Right cardiac atrium (tissue), 5 donors: Measurements from ENCODE around the gene INPP4B. TPM values are rescaled to one million over a fixed set of nuclear protein-coding genes. Genes with fewer than 3 reads are reported as not detected.

ENCODE experiments used
- ATAC-seq, 2 donors: fragments of 200-7000 bp; cut with Tn5 transposase; one replicate each; pipeline versions ENCODE4 v1.8.0 to v1.9.1; 2020; ENCODE audit warnings: moderate library complexity in 2 of 2, mild to moderate bottlenecking in 1 of 2
- DNase-seq, 3 donors: peaks; one replicate each; pipeline ENCODE4 v3.0.0-alpha.2; 2020
- H3K27ac ChIP-seq: one replicate; pipeline ENCODE4 v1.5.1; 2013; ENCODE audit warnings: mild to moderate bottlenecking, low read length, control low read depth, moderate library complexity
- H3K27me3 ChIP-seq: one replicate; pipeline ENCODE4 v1.6.1; 2013; ENCODE audit not compliant: control insufficient read depth, insufficient read depth
- H3K4me1 ChIP-seq: one replicate; pipeline ENCODE4 v1.6.1; 2013; ENCODE audit warnings: low read length; ENCODE audit not compliant: control insufficient read depth, insufficient read depth
- H3K4me3 ChIP-seq: one replicate; pipeline ENCODE4 v1.5.1; 2013; ENCODE audit warnings: low read length, control low read depth
- H3K9me3 ChIP-seq: one replicate; pipeline ENCODE4 v1.6.1; 2013; ENCODE audit warnings: low read length; ENCODE audit not compliant: control insufficient read depth
- WGBS: extraction: QIAGEN DNeasy Blood & Tissue Kit; methylation state at CpG from one replicate; pipeline ENCODE4 v1.1.7; 2013; 5-methylcytosine and 5-hydroxymethylcytosine counted together
- intact Hi-C, 4 donors: fragments of 100-400 bp; cut with DNase I; formaldehyde crosslinking; loops; one replicate each; pipeline versions ENCODE4 v1.11.0 to v1.14.0; 2022 to 2023
- polyA plus RNA-seq: library from polyadenylated mRNA; stranded (reverse); fragments of 200-250 nt; gene quantifications from one replicate; pipeline ENCODE4 v1.2.3, GENCODE V29; 2013
- total RNA-seq, 4 donors: library from RNA; stranded (reverse); fragmentation: NEBNext Ultra II Directional; extraction: Animal tissue kit (Norgen Biotek cat#: 25700); gene quantifications; one replicate each; pipeline ENCODE4 v1.2.1, GENCODE V29; 2021
- donor health status: healthy with polysubstance abuse.
- donor health status: DM: no; HTN: yes; CAD: no.
- donor health status: DM: no; HTN: no; CAD: no.
- donor health status: DM: no; HTN: yes; CAD: no; lungs with severe emphysema.
- donor health status: DM: yes; HTN: yes; CAD: no.

INPP4B gene
- total and polyA plus RNA-seq, 5 donors, result 2.9 to 13.2 (median 7.0) TPM

DNA sequence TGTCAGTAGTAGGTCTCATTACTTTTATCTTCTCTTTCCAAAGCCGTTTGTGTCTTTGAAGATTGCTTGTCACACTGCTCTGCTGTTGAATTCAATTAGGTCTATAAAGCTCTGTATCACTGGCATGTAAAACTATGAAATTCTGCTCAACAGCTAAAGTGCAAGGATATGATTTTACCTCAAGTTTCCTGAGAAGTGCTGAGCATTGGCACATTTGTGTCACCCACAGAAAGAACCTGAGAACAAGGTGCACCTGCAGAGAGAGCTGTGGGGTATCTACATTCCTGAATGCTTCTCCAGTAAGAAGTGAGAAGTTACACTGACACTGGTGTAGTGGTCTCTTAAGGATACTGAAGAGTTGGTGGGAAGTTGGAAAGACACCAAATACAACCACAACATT is 274.0 kb downstream of the INPP4B start:
- intact Hi-C loops, result no loop called here
- no peak for ATAC-seq
- H3K4me1 ChIP-seq, result no peaks in the 10 kb centered on the region
- H3K27me3 ChIP-seq, result no peaks in the 10 kb centered on the region
- H3K9me3 ChIP-seq, result no peaks in the 10 kb centered on the region
- WGBS, result 50% methylated on average over 1 of the region's 1 CpG
- H3K4me3 ChIP-seq, result no peak overlapping the region
- DNase-seq, result no peak
- no peak overlapping the region for H3K27ac ChIP-seq

- 51% methylated on average over 4 of the region's 4 CpGs for WGBS
- DNase-seq (no peak), ATAC-seq (no peak)
- Histone ChIP-seq H3K27ac (no peak overlapping the region), H3K4me1 (no peaks in the 10 kb centered on the region), H3K9me3 (no peaks in the 10 kb centered on the region), H3K27me3 (no peaks in the 10 kb centered on the region), H3K4me3 (no peak overlapping the region)
- intact Hi-C loops, result no loop called here
Observed at GRCh38 chr4:142567620-142568451, 278.3 kb downstream of the INPP4B start.

DNA sequence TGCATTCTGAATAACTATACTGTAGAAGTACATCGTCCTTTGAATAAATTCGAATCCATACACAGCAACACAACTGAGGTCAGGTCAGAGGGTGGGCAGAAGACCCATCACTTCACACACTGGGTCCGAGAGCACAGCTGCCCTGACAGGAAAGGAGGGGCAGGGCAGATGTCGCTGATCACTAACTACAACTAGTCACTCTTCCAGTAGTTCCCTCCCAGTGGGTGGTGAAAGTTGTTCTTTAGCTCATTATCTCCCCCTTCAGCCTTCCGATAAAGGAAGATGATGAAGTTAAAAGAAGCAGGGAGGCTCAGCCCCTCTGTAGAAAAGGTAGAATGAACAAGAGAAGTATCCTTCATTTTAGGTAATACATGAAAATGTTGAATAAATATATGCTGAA is 278.9 kb downstream of the INPP4B start:
- no peak overlapping the region for H3K27ac ChIP-seq
- no peak for ATAC-seq
- no peak for DNase-seq
- H3K4me1 ChIP-seq, result no peaks in the 10 kb centered on the region
- no peaks in the 10 kb centered on the region for H3K9me3 ChIP-seq
- H3K27me3 ChIP-seq, result no peaks in the 10 kb centered on the region
- intact Hi-C loops, result no loop called here
- WGBS, result 46% methylated on average over 5 of the region's 5 CpGs
- H3K4me3 ChIP-seq, result no peak overlapping the region

DNA sequence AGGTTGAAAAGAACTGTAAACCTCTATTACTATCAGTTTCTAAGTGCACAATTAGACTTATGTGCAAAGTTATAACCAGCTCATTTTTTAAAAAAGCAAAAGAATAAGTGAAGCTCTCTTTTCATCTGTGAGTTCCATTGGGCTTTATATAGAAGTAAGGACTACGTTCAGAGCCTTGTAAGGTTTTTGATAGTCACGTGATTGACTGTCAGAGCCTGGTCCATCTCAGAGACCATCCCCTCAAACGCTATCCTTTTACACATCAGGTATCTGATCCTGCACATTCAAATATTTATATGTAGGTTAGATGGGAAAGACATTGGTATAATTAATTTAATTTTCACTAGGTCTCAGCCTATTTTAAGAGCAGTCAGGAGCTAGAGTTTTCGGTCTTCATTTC is 279.3 kb downstream of the INPP4B start:
- Histone ChIP-seq H3K9me3 (no peaks in the 10 kb centered on the region), H3K4me3 (no peak overlapping the region), H3K4me1 (no peaks in the 10 kb centered on the region), H3K27me3 (no peaks in the 10 kb centered on the region), H3K27ac (no peak overlapping the region)
- intact Hi-C loops, result no loop called here
- WGBS, result 81% methylated on average over 4 of the region's 4 CpGs
- ATAC-seq (no peak), DNase-seq (no peak)

GRCh38 chr4:142566243-142566642 is 279.9 kb downstream of the INPP4B start:
- Histone ChIP-seq H3K4me1 (no peaks in the 10 kb centered on the region), H3K9me3 (no peaks in the 10 kb centered on the region), H3K27me3 (no peaks in the 10 kb centered on the region), H3K27ac (no peak overlapping the region), H3K4me3 (no peak overlapping the region)
- ATAC-seq (no peak), DNase-seq (no peak)
- intact Hi-C loops, result no loop called here

DNA sequence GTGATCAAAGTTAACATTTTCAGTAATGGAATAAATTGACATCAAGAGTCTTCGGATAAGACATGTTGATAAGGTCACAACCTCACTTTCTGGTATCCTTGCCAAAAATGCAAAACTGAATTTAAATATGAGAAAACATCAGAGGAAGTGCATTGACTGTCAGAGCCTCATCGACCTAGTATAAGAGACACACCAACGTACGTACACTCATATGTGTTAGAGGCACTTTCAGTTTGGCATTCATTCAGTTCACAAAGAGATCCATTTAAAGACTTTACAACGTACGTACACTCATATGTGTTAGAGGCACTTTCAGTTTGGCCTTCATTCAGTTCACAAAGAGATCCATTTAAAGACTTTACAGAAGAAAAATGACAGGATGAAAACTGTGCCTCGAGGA is 280.3 kb downstream of the INPP4B start:
- H3K9me3 ChIP-seq, result no peaks in the 10 kb centered on the region
- H3K4me1 ChIP-seq, result no peaks in the 10 kb centered on the region
- WGBS, result 72% methylated on average over 7 of the region's 7 CpGs
- ATAC-seq (no peak), DNase-seq (no peak)
- H3K27me3 ChIP-seq, result no peaks in the 10 kb centered on the region
- H3K27ac ChIP-seq, result no peak overlapping the region
- H3K4me3 ChIP-seq, result no peak overlapping the region
- intact Hi-C loops, result no loop called here

GRCh38 chr4:142563682-142564291 is 282.3 kb downstream of the INPP4B start:
- DNase-seq (no peak), ATAC-seq (no peak)
- intact Hi-C loops, result no loop called here
- no peaks in the 10 kb centered on the region for H3K27me3 ChIP-seq
- no peaks in the 10 kb centered on the region for H3K4me1 ChIP-seq
- no peak overlapping the region for H3K4me3 ChIP-seq
- WGBS, result 89% methylated on average over 6 of the region's 6 CpGs
- H3K9me3 ChIP-seq, result no peaks in the 10 kb centered on the region
- H3K27ac ChIP-seq, result no peak overlapping the region

DNA sequence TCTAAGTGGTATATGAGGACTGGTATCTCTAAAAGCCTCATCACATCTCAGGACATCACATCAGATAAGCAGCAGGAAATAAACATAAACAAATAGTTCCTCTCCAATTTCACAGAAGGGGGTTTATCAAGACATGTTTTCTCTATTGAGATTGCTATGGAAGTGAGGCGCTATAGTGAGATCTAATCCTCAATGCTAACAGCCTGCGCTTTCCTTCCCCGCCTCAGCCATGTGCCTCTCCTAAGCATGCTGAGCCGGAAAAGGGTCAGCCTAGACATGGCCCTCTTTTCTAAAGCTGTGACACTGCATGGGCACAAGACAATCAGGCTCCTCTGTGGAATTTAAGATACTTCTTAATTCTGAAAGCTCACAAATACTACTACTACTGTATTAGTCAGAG is 286.1 kb downstream of the INPP4B start:
- DNase-seq (no peak), ATAC-seq (no peak)
- no peak overlapping the region for H3K4me3 ChIP-seq
- no peaks in the 10 kb centered on the region for H3K27me3 ChIP-seq
- intact Hi-C loops, result no loop called here
- 88% methylated on average over 4 of the region's 4 CpGs for WGBS
- H3K27ac ChIP-seq, result no peak overlapping the region
- H3K9me3 ChIP-seq, result no peaks in the 10 kb centered on the region
- no peaks in the 10 kb centered on the region for H3K4me1 ChIP-seq

GRCh38 chr4:142558851-142559250 is 287.2 kb downstream of the INPP4B start:
- H3K4me1 ChIP-seq, result no peaks in the 10 kb centered on the region
- ATAC-seq (no peak), DNase-seq (no peak)
- no peak overlapping the region for H3K27ac ChIP-seq
- no peaks in the 10 kb centered on the region for H3K27me3 ChIP-seq
- intact Hi-C loops, result no loop called here
- 51% methylated on average over 4 of the region's 4 CpGs for WGBS
- no peaks in the 10 kb centered on the region for H3K9me3 ChIP-seq
- H3K4me3 ChIP-seq, result no peak overlapping the region

DNA sequence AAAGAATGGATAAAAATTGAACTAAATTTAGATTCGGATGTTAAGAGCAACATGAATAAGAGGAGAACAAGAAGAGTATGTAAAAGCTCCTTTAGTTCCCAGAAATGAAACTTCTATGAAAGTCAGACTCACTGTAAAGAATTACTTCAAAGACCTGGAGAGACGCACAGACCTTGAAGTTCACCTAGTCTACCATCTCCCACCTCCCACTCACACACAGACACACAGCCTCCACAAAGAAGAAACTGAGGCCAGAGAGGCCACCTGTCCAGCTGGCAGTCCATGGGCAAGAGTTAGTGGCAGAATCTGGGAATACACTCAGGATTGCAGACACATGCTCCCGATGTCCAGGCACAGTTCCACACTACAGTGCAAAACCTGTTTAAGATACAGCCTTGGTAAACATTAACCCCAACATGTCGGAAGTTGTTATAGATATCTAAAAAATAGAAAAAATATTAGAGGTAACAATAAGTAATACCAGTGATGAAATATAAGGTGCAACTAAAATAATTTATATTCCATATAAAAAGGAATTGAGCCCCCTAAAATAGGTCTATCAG is 288.8 kb downstream of the INPP4B start:
- intact Hi-C loops, result no loop called here
- DNase-seq, result no peak
- H3K27me3 ChIP-seq, result no peaks in the 10 kb centered on the region
- no peak overlapping the region for H3K4me3 ChIP-seq
- no peak for ATAC-seq
- no peaks in the 10 kb centered on the region for H3K4me1 ChIP-seq
- 87% methylated on average over 4 of the region's 4 CpGs for WGBS
- no peaks in the 10 kb centered on the region for H3K9me3 ChIP-seq
- no peak overlapping the region for H3K27ac ChIP-seq

GRCh38 chr4:142556570-142557238 is 289.4 kb downstream of the INPP4B start:
- 93% methylated on average over 9 of the region's 9 CpGs for WGBS
- intact Hi-C loops, result no loop called here
- H3K4me1 ChIP-seq, result no peaks in the 10 kb centered on the region
- ATAC-seq (no peak), DNase-seq (no peak)
- no peaks in the 10 kb centered on the region for H3K9me3 ChIP-seq
- no peak overlapping the region for H3K27ac ChIP-seq
- no peaks in the 10 kb centered on the region for H3K27me3 ChIP-seq
- H3K4me3 ChIP-seq, result no peak overlapping the region
